Measurements from ENCODE around the gene LITAF. TPM values are rescaled to one million over a fixed set of nuclear protein-coding genes. Genes with fewer than 3 reads are reported as not detected.
"Not testable (repeated sequence)": the region's sequence is repeated elsewhere in the genome, so short reads cannot be mapped to it uniquely, and the experiment has no call there.

Gene LITAF
- total RNA-seq, 1 donor from 2014 or later: 124 TPM

DNA sequence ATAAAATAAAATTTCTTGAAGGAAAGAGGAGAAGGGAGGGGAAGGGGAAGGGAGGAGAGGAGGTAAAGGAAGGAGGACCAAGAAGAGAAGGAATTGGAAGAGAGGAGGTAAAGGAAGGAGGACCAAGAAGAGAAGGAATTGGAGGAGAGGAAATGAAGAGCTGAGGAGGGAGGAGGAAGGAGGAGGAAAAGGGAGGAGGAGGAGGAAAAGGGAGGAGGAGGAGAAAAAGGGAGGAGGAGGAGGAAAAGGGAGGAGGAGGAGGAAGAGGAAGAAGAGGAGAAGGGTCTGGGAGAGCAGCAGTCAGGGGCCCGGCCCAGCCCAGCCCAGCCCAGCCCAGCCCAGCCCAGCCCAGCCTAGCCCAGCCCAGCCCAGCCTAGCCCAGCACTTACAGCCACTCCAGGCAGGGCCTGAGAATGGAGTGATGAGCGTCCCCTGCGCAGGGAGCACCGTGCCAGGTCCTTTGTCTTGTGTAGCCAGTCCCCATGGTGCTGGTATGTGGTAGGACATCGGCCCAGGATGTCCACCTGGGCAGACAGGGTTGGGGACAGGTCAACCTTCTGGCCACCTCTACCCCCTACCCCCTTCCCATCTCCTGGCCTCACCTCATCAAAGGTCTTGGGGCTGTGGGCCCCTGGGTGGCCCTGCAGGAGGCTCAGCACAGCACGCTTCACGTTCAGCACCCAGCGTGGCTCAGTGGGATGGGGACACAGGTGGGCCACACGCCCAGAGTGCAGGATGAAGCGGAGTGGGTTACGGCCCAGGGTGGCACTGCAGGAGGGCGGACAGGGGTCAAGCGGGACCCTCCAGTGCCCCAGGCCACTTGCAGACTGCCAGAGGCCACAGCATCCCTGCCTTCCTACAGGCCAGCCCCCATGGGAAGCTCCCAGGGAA lies 70.9 kb downstream of the LITAF start:
- TF ChIP-seq, protein P1, sequence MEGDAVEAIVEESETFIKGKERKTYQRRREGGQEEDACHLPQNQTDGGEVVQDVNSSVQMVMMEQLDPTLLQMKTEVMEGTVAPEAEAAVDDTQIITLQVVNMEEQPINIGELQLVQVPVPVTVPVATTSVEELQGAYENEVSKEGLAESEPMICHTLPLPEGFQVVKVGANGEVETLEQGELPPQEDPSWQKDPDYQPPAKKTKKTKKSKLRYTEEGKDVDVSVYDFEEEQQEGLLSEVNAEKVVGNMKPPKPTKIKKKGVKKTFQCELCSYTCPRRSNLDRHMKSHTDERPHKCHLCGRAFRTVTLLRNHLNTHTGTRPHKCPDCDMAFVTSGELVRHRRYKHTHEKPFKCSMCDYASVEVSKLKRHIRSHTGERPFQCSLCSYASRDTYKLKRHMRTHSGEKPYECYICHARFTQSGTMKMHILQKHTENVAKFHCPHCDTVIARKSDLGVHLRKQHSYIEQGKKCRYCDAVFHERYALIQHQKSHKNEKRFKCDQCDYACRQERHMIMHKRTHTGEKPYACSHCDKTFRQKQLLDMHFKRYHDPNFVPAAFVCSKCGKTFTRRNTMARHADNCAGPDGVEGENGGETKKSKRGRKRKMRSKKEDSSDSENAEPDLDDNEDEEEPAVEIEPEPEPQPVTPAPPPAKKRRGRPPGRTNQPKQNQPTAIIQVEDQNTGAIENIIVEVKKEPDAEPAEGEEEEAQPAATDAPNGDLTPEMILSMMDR (IDR thresholded peaks at IDR 0.05): no peak
- no peak for ATAC-seq (ENCODE audit: low read depth)
- Mint-ChIP-seq H3K9me3 (peaks cover under 1% of the 10 kb centered on the region), H3K27me3 (no peaks in the 10 kb centered on the region), H3K36me3 (ENCODE audit: low read depth) (no peaks in the 10 kb centered on the region), H3K4me1 (peaks cover 9% of the 10 kb centered on the region), H3K4me3 (no peak overlapping the region), H3K27ac (no peak overlapping the region)
- no peak for DNase-seq
- CTCF ChIA-PET: no interaction called here
- POLR2A ChIA-PET: no interaction called here
- intact Hi-C loops (cut with micrococcal nuclease): no loop called here

- Mint-ChIP-seq H3K4me1 (no peaks in the 10 kb centered on the region), H3K27ac (no peak overlapping the region), H3K9me3 (no peaks in the 10 kb centered on the region), H3K36me3 (ENCODE audit: low read depth) (no peaks in the 10 kb centered on the region), H3K4me3 (no peak overlapping the region), H3K27me3 (no peaks in the 10 kb centered on the region)
- TF ChIP-seq, protein P1 (IDR thresholded peaks at IDR 0.05): no peak
- ChIA-PET POLR2A (no interaction called here), CTCF (interaction anchor here (0.9 kb wide), 1 partner anchor 56 kb away, joined by 3 read pairs; no protein-coding TSS in a partner anchor)
- intact Hi-C loops (cut with micrococcal nuclease): no loop called here
- DNase-seq (no peak), ATAC-seq (ENCODE audit: low read depth) (no peak)
Observed at GRCh38 chr16:11514283-11514682, 72.4 kb downstream of the LITAF start.

DNA sequence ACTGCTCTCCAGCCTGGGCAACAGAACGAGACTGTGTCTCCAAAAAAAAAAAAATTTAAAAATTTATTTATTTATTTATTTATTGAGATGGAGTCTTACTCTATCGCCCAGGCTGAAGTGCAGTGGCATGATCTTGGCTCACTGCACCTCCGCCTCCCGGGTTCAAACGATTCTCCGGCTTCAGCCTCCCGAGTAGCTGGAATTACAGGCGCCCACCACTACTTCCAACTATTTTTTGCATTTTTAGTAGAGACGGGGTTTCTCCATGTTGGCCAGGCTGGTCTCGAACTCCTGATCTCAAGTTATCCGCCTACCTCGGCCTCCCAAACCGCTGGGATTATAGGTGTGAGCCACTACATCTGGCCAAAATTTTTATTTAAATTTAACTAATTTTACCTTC lies 73.4 kb downstream of the LITAF start:
- ChIA-PET POLR2A (interaction anchor here (0.5 kb wide), 1 partner anchor 1137 kb away, joined by 4 read pairs; no protein-coding TSS in a partner anchor), CTCF (interaction anchor here (0.6 kb wide), 1 partner anchor 21 kb away, joined by 3 read pairs; no protein-coding TSS in a partner anchor)
- DNase-seq; H3K4me1 Mint-ChIP-seq; intact Hi-C loops (cut with micrococcal nuclease); H3K27ac Mint-ChIP-seq; H3K9me3 Mint-ChIP-seq; ATAC-seq (ENCODE audit: low read depth); H3K4me3 Mint-ChIP-seq; H3K27me3 Mint-ChIP-seq; H3K36me3 Mint-ChIP-seq (ENCODE audit: low read depth): not testable (repeated sequence)

GRCh38 chr16:11511801-11512200 lies 74.9 kb downstream of the LITAF start:
- ChIA-PET POLR2A (no interaction called here), CTCF (no interaction called here)
- Mint-ChIP-seq H3K27ac (no peak overlapping the region), H3K4me3 (no peak overlapping the region), H3K27me3 (no peaks in the 10 kb centered on the region), H3K36me3 (ENCODE audit: low read depth) (no peaks in the 10 kb centered on the region), H3K4me1 (peaks cover 5% of the 10 kb centered on the region), H3K9me3 (no peaks in the 10 kb centered on the region)
- intact Hi-C loops (cut with micrococcal nuclease): no loop called here
- DNase-seq (no peak), ATAC-seq (ENCODE audit: low read depth) (no peak)
- TF ChIP-seq, protein P1 (IDR thresholded peaks at IDR 0.05): no peak

DNA sequence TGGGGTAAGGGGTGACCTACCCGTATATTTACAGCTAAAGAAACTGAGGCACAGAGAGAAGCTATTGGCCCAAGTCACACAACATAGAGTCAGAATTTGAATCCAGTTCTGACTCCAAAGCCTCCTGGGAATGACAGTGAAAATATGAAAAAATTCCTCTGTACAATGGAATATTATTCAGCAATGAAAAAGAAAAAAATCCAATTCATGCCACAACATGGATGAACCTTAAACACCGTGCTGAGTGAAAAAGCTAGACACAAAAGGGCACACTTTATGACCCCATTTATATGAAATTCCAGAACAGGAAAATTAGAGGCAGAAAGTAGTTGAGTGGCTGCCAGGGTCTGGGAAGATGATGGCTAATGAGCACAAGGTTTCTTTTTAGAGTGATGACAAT lies 75.4 kb downstream of the LITAF start:
- TF ChIP-seq, protein P1 (IDR thresholded peaks at IDR 0.05): no peak

More for the DNA sequence above, 75.4 kb downstream of the LITAF start:
- H3K36me3 Mint-ChIP-seq (ENCODE audit: low read depth): no peaks in the 10 kb centered on the region
- H3K9me3 Mint-ChIP-seq: no peaks in the 10 kb centered on the region
- ChIA-PET CTCF (interaction anchor here (1.1 kb wide), 1 partner anchor 105 kb away, joined by 3 read pairs; no protein-coding TSS in a partner anchor), POLR2A (no interaction called here)
- no peak for ATAC-seq (ENCODE audit: low read depth)
- intact Hi-C loops (cut with micrococcal nuclease): no loop called here
- no peak for DNase-seq
- H3K27ac Mint-ChIP-seq: no peak overlapping the region
- H3K4me1 Mint-ChIP-seq: peaks cover 10% of the 10 kb centered on the region
- H3K27me3 Mint-ChIP-seq: no peaks in the 10 kb centered on the region
- no peak overlapping the region for H3K4me3 Mint-ChIP-seq

Data from activated B cell treated with CpG ODN at 0.5 μM for 24 hours (primary cell).